Activated CD4-positive, alpha-beta T cell treated with anti-CD3 and anti-CD28 coated beads for 36 hours (primary cell): Measurements from ENCODE around the gene INPP5B. TPM values are rescaled to one million over a fixed set of nuclear protein-coding genes. Genes with fewer than 3 reads are reported as not detected.
"Not testable (repeated sequence)": the region's sequence is repeated elsewhere in the genome, so short reads cannot be mapped to it uniquely, and the experiment has no call there.

Source experiments
- ATAC-seq: fragments of 200-7000 bp; cut with Tn5 transposase; one replicate; pipeline ENCODE4 v1.10.0; 2021; ENCODE audit warnings: mild to moderate bottlenecking, moderate library complexity
- CTCF ChIA-PET: fragments of 350-600 bp; sonication (Branson Sonifier 250); formaldehyde crosslinking; loops from one replicate; lab custom pipeline; 2021; ENCODE audit warnings: antibody characterized with exemption; lab: Charles Lee
- POLR2A ChIA-PET: fragments of 350-600 bp; sonication (Branson Sonifier 250); formaldehyde crosslinking; loops from one replicate; lab custom pipeline; 2021; ENCODE audit warnings: antibody characterized with exemption, inconsistent platforms; lab: Charles Lee
- DNase-seq: peaks from one replicate; pipeline ENCODE4 v3.0.0-alpha.2; 2020
- H3K27ac Mint-ChIP-seq: one replicate; pipeline ENCODE4 v1.8.0; 2021; ENCODE audit warnings: mixed read lengths
- H3K27me3 Mint-ChIP-seq: one replicate; pipeline ENCODE4 v1.8.0; 2021; ENCODE audit warnings: mixed read lengths
- H3K36me3 Mint-ChIP-seq: one replicate; pipeline ENCODE4 v1.8.0; 2021; ENCODE audit warnings: low read depth, mixed read lengths
- H3K4me1 Mint-ChIP-seq: one replicate; pipeline ENCODE4 v1.8.0; 2021; ENCODE audit warnings: mixed read lengths
- H3K4me3 Mint-ChIP-seq: one replicate; pipeline ENCODE4 v1.8.0; 2021; ENCODE audit warnings: mild to moderate bottlenecking, moderate library complexity, mixed read lengths
- H3K9me3 Mint-ChIP-seq: one replicate; pipeline ENCODE4 v1.8.0; 2021; ENCODE audit warnings: low read depth, mixed read lengths
- intact Hi-C, 2 experiments: fragments of 100-400 bp; cut with DNase I in 1 of 2; cut with micrococcal nuclease in 1 of 2; formaldehyde crosslinking; loops; one replicate each; pipeline versions ENCODE4 v1.14.2 to v1.15.1; 2022 to 2024; cut with DNase I, micrococcal nuclease
- total RNA-seq, 2 experiments: library from RNA; stranded (reverse); gene quantifications; one replicate each; pipeline ENCODE4 v1.2.3, GENCODE V29; 2021

The INPP5B gene
- total RNA-seq, 2 experiments from 2014 or later: 27.7 to 28.9 TPM

GRCh38 chr1:37947364-37947763, 511 bp upstream of the INPP5B start:
- H3K27ac Mint-ChIP-seq: peak overlapping the region; percentile 98
- CTCF ChIA-PET: interaction anchor here (0.5 to 1.6 kb wide), 4 partner anchors 29 to 397 kb away, joined by 3 to 6 read pairs (median 4); partner anchors contain the start of gene SF3A3
- H3K4me1 Mint-ChIP-seq: peaks cover 22% of the 10 kb centered on the region
- POLR2A ChIA-PET: no interaction called here
- no peaks in the 10 kb centered on the region for H3K9me3 Mint-ChIP-seq
- H3K4me3 Mint-ChIP-seq: peak overlapping the region; percentile 87
- ATAC-seq (no peak), DNase-seq (peak; percentile 17)
- H3K36me3 Mint-ChIP-seq: no peaks in the 10 kb centered on the region
- no peaks in the 10 kb centered on the region for H3K27me3 Mint-ChIP-seq
- intact Hi-C loops: loop anchor here in 1 of 2 experiments (1.0 kb wide), 3 partner anchors 16 to 139 kb away; partner anchors contain the start of genes SF3A3 and YRDC

GRCh38 chr1:37945743-37946702, 830 bp downstream of the INPP5B start:
- intact Hi-C loops: no loop called here

GRCh38 chr1:37945251-37945650, 1.6 kb downstream of the INPP5B start:
- Mint-ChIP-seq H3K27me3 (no peaks in the 10 kb centered on the region), H3K27ac (no peak overlapping the region), H3K4me3 (no peak overlapping the region), H3K4me1 (peaks cover 13% of the 10 kb centered on the region), H3K36me3 (peaks cover 4% of the 10 kb centered on the region), H3K9me3 (no peaks in the 10 kb centered on the region)
- ATAC-seq (no peak), DNase-seq (no peak)
- POLR2A ChIA-PET: interaction anchor here (1.1 kb wide), 1 partner anchor 122 kb away, joined by 5 read pairs; no protein-coding TSS in a partner anchor
- CTCF ChIA-PET: no interaction called here
- intact Hi-C loops: no loop called here

More at GRCh38 chr1:37945743-37946702, 830 bp downstream of the INPP5B start:
- Mint-ChIP-seq H3K4me3 (peak overlapping the region; percentile 87), H3K27me3 (no peaks in the 10 kb centered on the region), H3K4me1 (peaks cover 13% of the 10 kb centered on the region), H3K9me3 (no peaks in the 10 kb centered on the region), H3K27ac (peak overlapping the region; percentile 98), H3K36me3 (peaks cover 2% of the 10 kb centered on the region)
- no peak for ATAC-seq
- DNase-seq: no peak
- ChIA-PET CTCF (interaction anchor here (1.3 kb wide), 1 partner anchor 43 kb away, joined by 6 read pairs; the partner anchor contains the start of gene SF3A3), POLR2A (interaction anchor here (0.6 to 1.1 kb wide), 2 partner anchors 123 to 177 kb away, joined by 3 to 5 read pairs; no protein-coding TSS in a partner anchor)

GRCh38 chr1:37944816-37945215, 2.0 kb downstream of the INPP5B start:
- no peak for DNase-seq
- Mint-ChIP-seq H3K4me3 (no peak overlapping the region), H3K27me3 (no peaks in the 10 kb centered on the region), H3K36me3 (peaks cover 7% of the 10 kb centered on the region), H3K9me3 (no peaks in the 10 kb centered on the region), H3K27ac (no peak overlapping the region), H3K4me1 (peaks cover 13% of the 10 kb centered on the region)
- no peak for ATAC-seq
- intact Hi-C loops: no loop called here
- POLR2A ChIA-PET: interaction anchor here (1.1 kb wide), 1 partner anchor 121 kb away, joined by 5 read pairs; no protein-coding TSS in a partner anchor
- CTCF ChIA-PET: no interaction called here

GRCh38 chr1:37944086-37944763, 2.6 kb downstream of the INPP5B start:
- peaks cover 13% of the 10 kb centered on the region for H3K4me1 Mint-ChIP-seq
- H3K9me3 Mint-ChIP-seq: no peaks in the 10 kb centered on the region
- no peak for DNase-seq
- ChIA-PET CTCF (interaction anchor here (0.5 kb wide), 1 partner anchor 341 kb away, joined by 3 read pairs; no protein-coding TSS in a partner anchor), POLR2A (interaction anchor here (1.1 kb wide), 1 partner anchor 121 kb away, joined by 5 read pairs; no protein-coding TSS in a partner anchor)
- no peak for ATAC-seq
- no peaks in the 10 kb centered on the region for H3K27me3 Mint-ChIP-seq
- intact Hi-C loops: no loop called here
- H3K27ac Mint-ChIP-seq: no peak overlapping the region
- H3K4me3 Mint-ChIP-seq: no peak overlapping the region
- peaks cover 8% of the 10 kb centered on the region for H3K36me3 Mint-ChIP-seq

- no peak for ATAC-seq
- CTCF ChIA-PET: interaction anchor here (0.5 kb wide), 1 partner anchor 49 kb away, joined by 3 read pairs; no protein-coding TSS in a partner anchor
- H3K9me3 Mint-ChIP-seq: no peaks in the 10 kb centered on the region
- no peak for DNase-seq
- H3K27me3 Mint-ChIP-seq: no peaks in the 10 kb centered on the region
- POLR2A ChIA-PET: no interaction called here
- intact Hi-C loops: no loop called here
- no peak overlapping the region for H3K4me3 Mint-ChIP-seq
- H3K27ac Mint-ChIP-seq: no peak overlapping the region
- peaks cover 14% of the 10 kb centered on the region for H3K36me3 Mint-ChIP-seq
- peaks cover 2% of the 10 kb centered on the region for H3K4me1 Mint-ChIP-seq
Measured at GRCh38 chr1:37940299-37940947, 6.4 kb downstream of the INPP5B start.

GRCh38 chr1:37936760-37937159, 10.1 kb downstream of the INPP5B start:
- intact Hi-C loops, ATAC-seq, H3K27ac Mint-ChIP-seq, H3K27me3 Mint-ChIP-seq, H3K4me1 Mint-ChIP-seq, H3K9me3 Mint-ChIP-seq, H3K4me3 Mint-ChIP-seq, DNase-seq: not testable (repeated sequence)
- ChIA-PET POLR2A (interaction anchor here (0.6 kb wide), 1 partner anchor 75 kb away, joined by 8 read pairs; no protein-coding TSS in a partner anchor), CTCF (interaction anchor here (0.6 to 2.9 kb wide), 3 partner anchors 11 to 77 kb away, joined by 3 to 7 read pairs (median 3); partner anchors contain the start of gene MTF1)
- H3K36me3 Mint-ChIP-seq: peaks cover 20% of the 10 kb centered on the region

GRCh38 chr1:37932759-37933158, 14.1 kb downstream of the INPP5B start:
- CTCF ChIA-PET: interaction anchor here (1.0 kb wide), 1 partner anchor 115 kb away, joined by 4 read pairs; no protein-coding TSS in a partner anchor
- intact Hi-C loops: loop anchor here in 1 of 2 experiments (5.0 kb wide), 2 partner anchors 625 to 1060 kb away; partner anchors contain the start of gene AKIRIN1
- DNase-seq: no peak
- peaks cover 26% of the 10 kb centered on the region for H3K4me1 Mint-ChIP-seq
- H3K9me3 Mint-ChIP-seq: no peaks in the 10 kb centered on the region
- peak overlapping the region; percentile 43 for H3K4me3 Mint-ChIP-seq
- peak; percentile 33 for ATAC-seq
- POLR2A ChIA-PET: interaction anchor here (1.2 kb wide), 1 partner anchor 10 kb away, joined by 3 read pairs; no protein-coding TSS in a partner anchor
- H3K36me3 Mint-ChIP-seq: peaks cover 17% of the 10 kb centered on the region
- H3K27me3 Mint-ChIP-seq: no peaks in the 10 kb centered on the region
- H3K27ac Mint-ChIP-seq: no peak overlapping the region

- CTCF ChIA-PET: interaction anchor here (0.6 to 2.1 kb wide), 6 partner anchors 10 to 336 kb away, joined by 3 to 5 read pairs (median 3); partner anchors contain the start of gene GNL2
- H3K27ac Mint-ChIP-seq: peak overlapping the region; percentile 80
Measured at GRCh38 chr1:37931361-37932158, 15.3 kb downstream of the INPP5B start.

More at GRCh38 chr1:37931361-37932158, 15.3 kb downstream of the INPP5B start:
- ATAC-seq (peak; percentile 98), DNase-seq (peak; percentile 98)
- no peaks in the 10 kb centered on the region for H3K27me3 Mint-ChIP-seq
- H3K4me3 Mint-ChIP-seq: peak overlapping the region; percentile 86
- peaks cover 33% of the 10 kb centered on the region for H3K4me1 Mint-ChIP-seq
- peaks cover 17% of the 10 kb centered on the region for H3K36me3 Mint-ChIP-seq
- H3K9me3 Mint-ChIP-seq: no peaks in the 10 kb centered on the region
- intact Hi-C loops: loop anchor here in 1 of 2 experiments (1.0 to 5.0 kb wide), 9 partner anchors 16 to 1061 kb away; partner anchors contain the start of genes AKIRIN1, CDCA8, GNL2 and INPP5B
- POLR2A ChIA-PET: interaction anchor here (0.6 to 1.2 kb wide), 7 partner anchors 9 to 1568 kb away, joined by 3 to 5 read pairs (median 3); partner anchors contain the start of gene MTF1
